Activated gamma-delta T cell (primary cell): Measurements from ENCODE around the gene FRMD8.

ENCODE experiments used
- DNase-seq: peaks from one replicate; lab custom pipeline; 2025; lab: John Stamatoyannopoulos, UW

Gene FRMD8

DNA sequence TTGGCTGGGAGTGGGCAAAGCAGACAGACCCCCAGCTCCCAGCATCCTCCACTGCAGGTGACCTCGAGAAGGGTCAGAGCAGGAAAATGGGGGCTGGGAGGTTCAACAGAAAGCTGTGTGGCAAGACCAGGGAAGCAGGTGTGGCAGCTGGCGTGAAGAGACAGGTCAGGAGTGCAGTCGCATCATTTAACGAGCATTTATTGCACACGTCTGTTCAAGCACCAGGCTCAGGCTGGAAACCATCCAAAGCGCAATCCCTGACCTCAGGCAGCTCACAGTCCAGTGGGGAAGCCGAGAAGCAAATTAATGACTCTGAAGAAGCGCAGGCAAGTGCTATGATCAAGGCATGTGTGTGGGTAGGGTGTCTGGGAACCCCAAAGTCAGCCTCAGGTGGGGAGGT is 11.4 kb upstream of the FRMD8 start:
- DNase-seq = no peak

DNA sequence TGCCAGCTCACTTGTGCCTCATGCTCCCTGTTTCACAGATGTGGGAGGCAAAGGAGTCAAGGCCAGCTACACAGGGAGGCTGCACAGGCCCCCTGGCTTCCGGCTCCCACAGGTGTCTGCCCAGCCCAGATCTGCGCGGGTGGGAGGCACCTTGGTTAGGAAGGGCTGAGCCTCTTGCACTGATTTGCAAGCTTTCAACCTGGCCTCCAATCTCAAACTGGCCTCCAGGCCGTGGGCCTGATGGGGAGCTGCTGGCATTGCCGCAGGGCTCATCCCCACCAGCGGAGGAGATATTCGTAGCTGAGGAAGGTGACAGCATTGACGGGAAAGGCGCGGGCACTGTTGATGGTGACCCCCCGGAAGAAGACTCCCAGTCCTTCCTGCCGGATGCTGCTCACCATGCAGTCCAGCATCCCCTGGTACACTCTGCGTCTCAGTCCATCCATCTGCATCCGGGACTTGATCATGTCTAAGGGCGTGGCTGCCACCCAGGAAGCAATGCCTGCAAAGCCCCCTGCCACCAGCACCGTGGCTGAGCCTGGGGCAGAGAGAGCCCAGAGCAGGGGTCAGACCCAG is 10.2 kb upstream of the FRMD8 start:
- DNase-seq = no peak

DNA sequence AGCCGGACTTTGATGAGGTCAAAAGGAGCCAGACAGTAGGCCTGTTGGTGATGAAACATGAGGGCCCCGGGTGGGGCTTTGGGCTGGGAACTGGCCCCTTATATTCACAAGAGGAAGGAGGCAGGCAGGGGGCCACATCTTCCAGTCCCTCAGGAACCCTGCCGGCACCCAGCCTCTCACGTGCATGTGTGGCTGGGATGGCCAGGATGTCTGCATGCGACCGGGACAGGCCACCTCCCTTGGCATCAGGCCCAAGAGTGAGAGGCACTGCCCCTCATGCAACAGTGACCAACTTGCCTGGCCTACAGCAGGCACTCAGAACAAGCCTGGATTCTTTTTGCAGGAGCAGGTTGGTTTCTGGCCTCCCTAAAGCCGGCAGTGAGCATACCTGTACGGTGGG is 9.4 kb upstream of the FRMD8 start:
- no peak for DNase-seq

DNA sequence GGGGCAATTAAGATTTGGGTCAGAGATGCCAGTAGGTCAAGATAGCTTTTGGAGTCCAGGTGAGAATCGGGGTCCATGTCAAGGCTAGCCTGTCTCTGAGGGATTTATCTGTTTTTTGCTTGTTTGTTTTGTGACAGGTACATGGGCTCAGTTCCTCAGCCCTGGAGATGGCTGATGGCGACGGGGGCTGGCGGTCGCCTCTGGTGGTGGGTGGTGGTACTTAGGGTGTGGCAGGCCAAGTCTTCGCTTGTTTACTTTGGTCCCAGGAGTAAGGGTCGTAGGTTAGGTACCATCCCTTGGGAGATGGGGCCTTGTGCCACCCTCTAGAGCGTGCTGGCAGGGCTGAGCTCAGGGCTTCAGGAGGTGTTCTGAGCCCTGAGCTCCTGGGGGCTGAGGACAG is 8.7 kb upstream of the FRMD8 start:
- DNase-seq = no peak

DNA sequence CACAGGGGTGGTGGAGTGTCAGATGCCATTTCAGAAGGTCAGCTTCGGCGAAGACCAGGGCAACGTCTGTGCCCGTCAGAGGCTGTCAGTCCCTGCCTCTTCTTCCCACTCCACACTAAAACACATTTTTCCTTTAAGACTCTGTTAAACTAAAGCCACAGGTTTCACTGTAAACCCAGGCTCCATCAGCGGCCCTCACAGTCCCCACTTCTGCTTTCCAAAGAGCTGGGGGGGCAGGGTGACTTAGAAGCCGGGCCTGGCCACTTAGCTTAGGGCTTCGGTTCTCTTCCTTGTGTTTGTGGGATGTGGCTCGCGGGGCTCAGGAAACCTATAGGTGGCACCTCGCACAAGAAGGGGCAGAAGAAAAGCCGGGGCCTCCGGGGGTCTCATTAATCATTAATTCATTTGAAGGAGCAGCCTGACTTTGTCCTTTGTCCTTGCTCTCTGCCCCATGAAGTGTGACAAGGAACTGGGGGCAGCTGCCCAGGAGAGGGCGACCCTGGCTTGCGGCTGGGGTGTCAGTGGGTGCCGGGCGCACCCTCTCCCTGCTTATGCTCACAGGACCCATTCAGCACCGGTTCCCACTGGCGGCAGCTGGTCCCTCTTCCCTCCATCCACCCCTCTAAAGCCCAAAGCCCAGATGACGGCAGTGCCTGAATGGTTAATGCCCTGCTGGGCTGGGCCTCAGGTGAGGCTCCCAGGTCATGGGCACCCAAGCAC is 8.1 kb upstream of the FRMD8 start:
- no peak for DNase-seq

DNA sequence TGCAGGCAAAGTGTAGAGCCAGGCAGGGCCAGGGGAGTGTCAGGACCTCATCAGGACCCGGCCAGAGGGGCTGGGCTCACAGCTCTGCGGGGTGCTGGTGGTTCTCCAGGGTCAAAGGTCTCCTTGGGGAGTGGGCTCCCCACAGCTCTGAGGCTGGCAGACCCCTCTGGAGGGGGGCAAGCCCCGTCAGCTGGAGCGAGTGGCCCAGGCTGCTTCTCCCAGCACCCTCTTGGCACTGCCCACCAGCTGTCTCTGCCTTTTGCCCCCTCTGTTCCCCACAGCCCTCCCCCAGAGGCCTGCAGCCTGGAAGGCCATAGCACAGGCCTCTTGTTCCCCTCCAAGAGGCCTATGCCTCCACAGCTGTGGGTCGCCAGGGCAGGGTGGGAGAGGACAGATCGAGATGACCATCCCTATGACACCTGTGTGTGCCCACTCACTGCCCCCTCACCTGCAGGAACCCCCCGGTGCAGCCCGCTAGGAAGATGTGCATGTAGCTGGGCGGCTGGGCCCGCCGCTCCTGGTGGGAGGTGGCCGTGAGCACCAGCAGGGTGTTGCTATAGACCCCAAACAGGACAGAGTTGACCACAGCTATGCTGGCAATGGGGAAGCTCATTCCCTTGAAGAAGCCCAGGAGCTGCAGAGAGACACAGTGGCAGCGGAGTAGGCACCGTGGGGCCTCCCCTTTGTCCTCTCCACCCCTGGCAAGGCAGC is 7.4 kb upstream of the FRMD8 start:
- no peak for DNase-seq

DNA sequence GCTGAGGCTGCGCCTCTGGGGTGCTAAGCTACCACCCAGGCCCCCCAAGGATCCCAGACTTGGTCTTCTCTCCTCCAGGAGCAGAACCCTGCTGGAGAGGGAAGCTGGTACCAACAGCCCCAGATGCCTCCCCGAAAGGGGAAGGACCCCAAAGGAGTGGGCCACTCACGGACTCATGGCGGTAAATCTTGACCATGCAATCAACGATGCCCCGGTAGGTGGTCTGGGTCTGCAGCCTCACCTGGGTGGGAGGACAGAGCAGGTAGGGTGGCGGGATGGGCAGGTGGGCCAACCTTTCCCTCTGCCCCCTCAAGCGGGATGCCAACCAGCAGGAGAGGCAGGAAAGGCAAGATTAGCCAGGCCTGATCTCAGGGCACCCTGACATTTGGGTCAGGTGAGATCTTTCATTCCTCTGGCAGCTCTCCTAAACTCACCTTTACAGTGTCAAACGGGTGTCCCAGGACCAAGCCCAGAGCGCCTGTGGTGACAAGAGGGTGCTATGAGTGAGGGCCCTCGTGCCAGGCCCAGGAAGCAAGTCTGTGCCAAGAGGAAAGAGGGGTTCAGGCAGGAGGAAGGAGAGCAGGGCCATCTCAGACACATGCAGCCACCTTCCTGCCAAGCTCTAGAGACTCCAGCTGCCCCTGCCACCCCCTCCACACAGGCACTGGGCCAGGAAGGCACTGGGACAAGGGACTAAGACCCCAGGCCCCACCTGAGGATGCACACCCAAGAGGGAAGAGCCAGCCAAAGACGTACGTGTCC is 6.6 kb upstream of the FRMD8 start:
- no peak for DNase-seq

DNA sequence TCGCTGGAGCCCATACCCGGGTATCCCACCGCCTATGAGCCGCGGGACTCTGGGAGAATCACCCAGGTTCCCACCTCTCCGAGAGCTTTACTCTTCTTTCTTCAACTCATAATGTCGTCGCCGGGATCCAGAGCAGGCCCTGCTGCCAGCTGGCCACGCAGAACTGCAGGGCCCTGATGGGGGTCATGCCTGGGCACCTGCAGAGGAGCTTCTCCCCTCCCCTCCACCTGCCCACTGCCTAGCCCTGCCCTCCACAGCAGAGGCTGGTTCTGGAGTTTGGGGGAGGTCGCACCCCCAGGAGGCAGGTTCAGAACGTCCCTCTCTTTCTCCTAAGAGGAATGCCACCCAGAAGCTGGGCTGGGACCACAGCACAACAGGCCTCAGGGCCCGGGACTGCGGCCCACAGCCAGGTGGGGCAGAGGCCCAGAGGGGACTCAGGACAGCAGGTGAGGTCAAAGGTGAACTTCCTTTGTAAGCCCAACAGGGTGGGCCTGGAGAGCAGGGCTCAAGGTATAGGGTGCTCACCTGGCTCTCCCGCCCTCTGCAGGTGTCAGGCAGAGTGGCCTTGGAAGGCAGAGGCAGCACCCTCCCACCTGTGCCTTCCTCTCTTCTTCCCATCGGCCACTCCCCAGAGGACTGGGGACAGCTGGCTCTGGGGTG is 5.8 kb upstream of the FRMD8 start:
- no peak for DNase-seq

DNA sequence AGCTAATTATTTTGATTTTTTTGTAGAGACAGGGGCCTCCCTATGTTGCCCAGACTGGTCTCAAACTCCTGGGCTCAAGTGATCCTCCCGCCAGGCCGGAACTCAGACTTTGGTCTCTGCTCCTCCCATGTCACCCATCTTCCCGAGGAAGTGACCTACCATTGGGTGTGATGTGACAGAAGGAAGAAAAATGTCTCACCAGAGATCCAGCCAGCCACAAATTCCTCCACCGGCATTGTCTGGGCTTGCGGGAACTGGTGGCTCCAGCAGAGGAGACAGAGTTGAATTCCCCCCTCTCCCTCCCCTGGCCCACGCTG is 4.8 kb upstream of the FRMD8 start:
- DNase-seq = no peak

DNA sequence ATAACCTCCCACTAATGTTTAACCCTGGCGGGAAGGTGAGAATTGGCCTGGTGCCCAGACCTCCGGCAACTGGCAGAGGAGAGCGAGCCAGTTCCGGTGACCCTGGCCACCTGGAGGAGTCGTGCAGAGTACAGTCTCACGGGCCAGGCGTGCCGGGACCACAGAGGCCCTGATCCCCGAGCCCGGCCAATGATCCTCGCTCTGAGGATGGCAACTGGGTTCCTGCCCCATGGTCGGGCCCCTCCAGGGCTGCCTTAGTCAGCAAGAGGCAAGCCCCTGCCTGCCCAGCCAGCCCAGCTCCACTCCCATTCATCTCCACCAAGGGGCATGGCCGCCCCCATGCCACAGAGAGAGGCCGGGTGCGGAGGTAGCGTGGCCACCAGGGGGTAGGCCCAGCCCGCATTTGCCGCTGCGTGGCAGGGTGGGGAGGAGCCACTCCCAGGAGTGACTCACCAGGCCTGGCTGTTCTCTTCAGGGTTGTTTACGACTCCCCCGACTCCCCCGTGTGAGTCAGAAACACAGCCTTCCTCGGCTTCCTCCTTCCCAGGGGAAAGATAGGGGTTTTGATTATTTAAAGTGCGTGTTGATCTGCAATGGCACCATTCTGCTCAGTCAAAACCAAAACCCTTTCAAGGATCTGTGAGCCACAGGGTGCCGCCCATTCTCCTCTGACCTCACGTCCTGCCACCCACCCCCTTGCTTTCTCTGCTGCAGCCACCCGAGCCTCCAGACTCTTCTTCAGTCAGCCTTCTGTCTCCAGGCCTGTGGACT is 4.2 kb upstream of the FRMD8 start, which contains the start of gene SLC25A45:
Gene SLC25A45, minus strand, starts transcription at position 614 of the 771 bp plus-strand sequence. CDS start 695 bp downstream, outside the sequence.
- DNase-seq = peak; percentile 77

DNA sequence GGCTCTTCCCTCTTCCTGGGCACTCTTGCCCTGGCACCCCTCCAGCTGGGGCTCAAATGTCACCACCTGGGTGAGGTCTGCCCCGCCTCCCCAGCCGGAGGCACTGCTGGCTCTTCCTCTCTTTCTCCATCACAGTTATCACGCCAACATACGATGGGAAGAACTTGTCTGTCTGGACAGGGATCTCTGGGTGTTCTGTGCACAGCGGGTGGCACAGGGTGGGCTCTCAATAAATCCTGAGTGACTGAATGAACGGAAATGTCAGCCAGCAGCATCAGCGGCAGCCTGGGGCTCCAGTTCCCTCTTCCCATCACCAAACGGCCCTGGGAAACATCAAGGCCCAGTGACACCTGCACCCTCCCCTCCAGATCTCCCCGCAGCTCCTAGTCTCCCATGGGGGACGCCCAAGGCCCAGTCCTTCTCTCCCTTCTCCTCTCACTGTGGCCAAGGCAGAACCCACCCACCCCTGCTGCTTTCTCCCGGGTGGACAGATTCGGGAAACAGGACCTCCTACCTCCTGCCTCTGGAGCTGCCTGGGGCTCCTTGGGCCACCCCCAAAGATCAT is 3.6 kb upstream of the FRMD8 start:
- DNase-seq = no peak

DNA sequence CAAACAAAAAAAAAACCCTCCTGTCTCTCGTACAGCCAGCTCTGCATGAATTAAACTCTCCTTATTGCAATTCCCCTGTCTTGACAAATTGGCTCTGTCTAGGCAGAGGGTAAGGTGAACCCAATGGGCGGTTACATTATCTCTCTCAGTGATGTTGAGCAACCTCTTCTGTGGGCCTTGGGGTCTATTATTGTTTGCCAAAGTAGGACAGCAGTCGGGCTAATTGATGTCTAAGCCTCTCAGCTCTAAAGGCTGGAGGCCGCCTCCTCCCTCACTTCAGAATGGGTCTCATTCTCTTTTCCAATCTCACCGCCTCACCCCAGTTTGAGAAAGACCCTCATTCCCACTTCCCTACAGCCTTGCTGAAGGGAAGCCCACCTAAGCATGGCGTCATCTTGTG is 2.7 kb upstream of the FRMD8 start:
- no peak for DNase-seq

DNA sequence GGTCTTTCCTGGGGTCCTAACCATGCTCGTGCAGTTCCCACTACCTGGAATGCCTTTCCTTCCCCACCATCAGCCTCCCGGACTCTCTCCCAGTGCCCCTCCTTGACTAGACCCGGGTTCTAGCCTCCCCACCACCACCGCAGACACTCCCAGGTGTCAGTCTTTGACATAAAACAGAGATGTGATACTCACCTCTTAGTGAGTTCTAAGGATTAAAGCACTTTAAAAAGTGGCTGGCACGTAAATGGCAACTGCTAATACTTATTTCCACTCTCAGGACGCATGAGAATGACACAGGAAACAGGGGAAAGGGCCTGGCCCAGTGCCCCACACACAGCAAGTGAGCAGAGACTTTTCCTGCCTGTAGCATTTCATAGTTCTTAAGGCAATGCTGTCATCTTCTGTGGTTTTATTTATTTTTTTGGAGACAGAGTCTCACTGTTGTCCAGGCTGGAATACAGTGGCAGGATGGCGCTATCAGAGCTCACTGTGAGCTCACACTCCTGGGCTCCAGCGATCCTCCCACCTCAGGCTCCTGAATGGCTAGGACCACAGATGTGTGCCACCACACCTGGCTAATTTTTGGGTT is 2.0 kb upstream of the FRMD8 start:
- no peak for DNase-seq

DNA sequence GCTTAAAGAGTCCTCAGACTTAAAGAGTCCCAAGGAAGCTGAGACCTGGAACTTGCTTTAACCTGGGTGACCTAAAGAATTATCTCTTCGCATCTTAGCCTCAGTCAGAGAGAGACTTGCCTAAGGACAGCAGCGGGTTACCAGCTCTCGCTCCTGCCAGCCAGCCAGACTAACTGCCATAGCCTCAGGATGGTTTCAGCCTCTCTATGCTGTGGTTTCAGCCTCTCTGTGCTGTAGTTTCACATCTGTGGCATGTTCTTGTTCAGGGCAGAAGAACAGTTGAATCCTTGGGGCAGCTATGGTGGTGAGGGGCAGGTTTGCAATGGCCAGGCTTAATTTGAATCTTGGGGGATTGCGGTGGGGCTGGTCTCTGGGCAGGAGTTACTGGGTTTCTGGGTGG is 2.3 kb downstream of the FRMD8 start:
- DNase-seq = no peak

DNA sequence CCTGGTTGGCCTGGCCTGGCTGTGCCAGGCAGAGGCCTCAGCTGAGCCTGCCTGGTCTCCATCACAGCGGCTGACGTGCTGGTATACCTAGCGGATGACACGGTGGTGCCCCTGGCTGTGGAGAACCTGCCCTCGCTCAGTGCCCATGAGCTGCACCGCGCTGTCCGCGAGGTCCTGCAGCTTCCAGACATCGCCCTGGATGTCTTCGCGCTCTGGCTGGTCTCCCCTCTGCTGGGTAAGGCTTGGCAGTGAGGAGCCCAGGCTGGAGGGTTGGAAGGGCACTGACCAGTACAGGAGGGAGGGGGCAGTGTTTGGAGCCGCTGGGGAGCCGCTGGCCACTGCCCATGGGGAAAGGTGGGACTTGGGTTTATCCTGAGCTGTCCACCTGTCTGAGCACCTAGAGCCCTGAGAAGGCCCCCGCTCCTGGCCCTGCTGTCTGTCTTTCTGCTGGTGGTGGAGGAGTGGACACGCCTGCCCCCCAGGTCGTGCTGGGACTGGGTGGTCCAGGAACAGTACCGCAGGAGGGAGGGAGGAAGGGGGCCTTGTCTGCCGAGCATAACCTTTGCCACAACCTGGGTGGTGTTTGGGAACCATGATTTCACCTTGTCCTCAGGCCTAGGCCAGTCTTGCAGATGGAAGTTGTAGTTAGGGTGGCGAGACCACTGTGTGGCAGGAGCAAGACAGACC is 3.0 kb downstream of the FRMD8 start:
- DNase-seq = no peak

DNA sequence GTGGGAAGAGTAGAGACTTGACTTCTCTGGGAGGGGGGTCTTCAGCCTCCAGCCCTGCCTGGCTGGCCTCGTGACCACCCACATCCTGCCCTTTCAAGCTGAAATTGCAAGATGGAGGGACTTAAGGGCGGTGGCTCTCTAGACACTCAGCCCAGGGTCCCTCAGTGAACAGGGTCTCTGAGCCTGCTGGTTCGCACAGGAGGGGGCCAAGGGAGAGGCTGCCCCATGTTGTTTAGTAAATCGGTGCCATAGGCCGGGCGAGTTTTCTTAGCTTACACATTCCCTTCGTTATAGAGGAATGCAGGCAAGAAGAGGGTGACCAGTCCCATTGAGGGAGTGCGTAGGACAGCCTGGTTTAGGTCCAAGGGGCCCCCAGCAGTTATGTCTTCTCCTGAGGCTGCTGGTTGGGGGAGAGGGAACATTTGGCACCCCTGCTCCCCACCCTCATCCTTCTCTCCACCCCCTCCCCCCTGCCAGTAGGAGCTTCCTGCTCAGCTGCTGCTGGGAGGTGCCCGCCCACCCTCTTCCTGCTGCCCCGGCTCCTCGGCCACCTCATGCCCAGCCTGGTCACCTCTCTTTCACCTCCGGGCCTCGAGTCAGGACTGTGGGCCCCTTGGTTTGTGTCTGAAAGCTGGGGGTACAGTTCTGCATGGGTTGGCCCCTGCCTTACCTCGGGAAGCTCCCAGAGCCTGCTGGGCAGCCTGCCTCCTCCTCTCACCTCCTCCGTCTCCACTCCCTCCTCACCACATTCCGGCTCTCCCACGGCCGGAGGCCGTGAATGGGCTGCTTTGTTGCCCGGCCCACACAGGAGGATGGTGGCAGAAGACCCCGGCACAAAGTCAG is 3.9 kb downstream of the FRMD8 start:
- DNase-seq = no peak

DNA sequence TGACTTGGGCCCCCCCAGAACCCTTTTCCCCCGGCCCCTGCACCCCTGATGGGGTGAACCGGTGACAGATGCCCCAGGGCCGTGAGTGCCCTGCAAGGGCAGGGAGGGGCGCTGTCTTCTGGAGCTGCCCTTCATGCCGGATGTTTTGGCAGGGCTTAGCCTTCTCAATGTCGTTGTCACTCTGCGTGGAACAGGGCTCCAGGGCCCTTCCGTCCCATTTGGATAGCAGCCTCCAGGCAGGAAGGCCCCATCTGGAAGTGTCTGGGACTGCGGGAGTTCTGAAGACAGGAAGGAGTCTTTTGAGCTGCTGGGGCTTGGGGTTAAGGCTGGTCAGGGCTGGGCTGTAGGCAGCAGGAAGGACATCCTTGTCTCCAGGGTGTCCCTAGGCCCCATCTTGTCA is 4.6 kb downstream of the FRMD8 start:
- DNase-seq = no peak

DNA sequence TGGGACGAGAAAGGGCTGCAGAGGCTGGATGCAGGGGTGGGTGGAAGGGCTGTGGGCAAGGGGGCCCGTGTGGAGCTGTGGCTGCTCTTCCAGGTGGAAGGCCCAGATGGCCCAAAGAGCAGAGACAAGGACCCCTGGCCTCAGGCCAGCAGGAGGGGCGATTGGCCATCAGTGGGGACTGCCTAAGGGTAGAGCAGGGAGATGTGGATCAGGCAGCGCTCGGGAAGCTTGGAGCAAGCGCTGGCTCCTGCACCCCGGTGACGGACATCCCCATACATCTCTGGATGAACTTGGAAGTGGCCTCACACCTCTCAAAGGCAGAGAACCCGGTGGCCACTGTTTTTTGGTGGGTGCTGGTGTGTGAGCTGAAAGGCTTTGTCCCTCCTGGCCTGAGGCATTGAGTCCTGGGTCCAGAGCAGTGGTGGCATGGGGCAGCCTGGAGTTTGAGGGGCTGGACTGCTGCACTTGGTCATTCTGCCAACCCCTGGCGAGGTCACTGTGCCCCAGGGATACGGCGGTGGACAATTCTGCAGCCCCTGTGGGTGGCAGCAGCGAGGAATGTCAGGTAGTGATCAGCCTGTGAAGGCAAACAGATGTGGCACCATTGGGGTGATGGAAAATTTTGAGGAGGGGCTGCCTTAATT is 5.9 kb downstream of the FRMD8 start:
- DNase-seq = no peak

DNA sequence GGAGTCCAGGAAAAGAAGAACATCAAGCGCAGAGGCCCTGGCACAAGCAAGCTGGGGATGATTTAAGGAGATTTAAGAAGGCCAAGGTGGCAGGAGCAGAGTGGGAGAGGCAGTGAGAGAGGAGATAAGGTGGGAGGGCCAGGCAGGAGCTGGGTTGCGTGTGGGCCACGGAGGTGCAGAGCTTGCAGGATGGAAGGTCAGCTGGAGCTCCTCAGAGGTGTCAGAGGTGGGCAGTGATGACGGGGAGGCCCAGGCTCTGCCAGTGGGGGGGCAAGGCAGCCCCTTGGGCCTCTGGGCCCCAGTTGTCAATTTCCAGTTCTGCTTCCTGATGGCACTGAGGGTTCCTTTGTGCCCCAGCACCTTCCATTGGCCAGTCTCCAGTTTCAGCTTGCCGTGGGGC is 6.5 kb downstream of the FRMD8 start:
- no peak for DNase-seq
